GM23338 (cell line): Measurements from ENCODE around the gene GAS6.

Experiments
- CREB1 ChIP-seq: fragments of 250-450 bp; sonication (Bioruptor Pico); IDR thresholded peaks from 2 replicates; pipeline ENCODE4 v1.5.0; 2020; ENCODE audit warnings: low read depth, mild to moderate bottlenecking, moderate library complexity
- CTCF ChIP-seq, 2 experiments: fragments of 200-600 bp in 1 of 2; sonication (generic) in 1 of 2; conservative IDR thresholded peaks; 2 replicates each; pipeline versions ENCODE4 v1.5.1 to v1.6.1; 2016 to 2017; ENCODE audit warnings: antibody characterized with exemption in 2 of 2, low read depth in 2 of 2, mild to moderate bottlenecking in 2 of 2, moderate library complexity in 1 of 2
- EZH2 ChIP-seq: fragments of 200-600 bp; sonication (generic); IDR thresholded peaks from one replicate; pipeline ENCODE4 v1.8.0; 2017; ENCODE audit warnings: antibody characterized with exemption, mild to moderate bottlenecking, low read depth; ENCODE audit not compliant: unreplicated experiment
- EZH2phosphoT487 ChIP-seq: fragments of 200-600 bp; sonication (generic); IDR thresholded peaks from one replicate; pipeline ENCODE4 v1.8.1; 2018; ENCODE audit warnings: antibody characterized with exemption; ENCODE audit not compliant: unreplicated experiment
- JUNB ChIP-seq: IDR thresholded peaks from one replicate; pipeline ENCODE4 v1.6.1; 2016; ENCODE audit warnings: antibody characterized with exemption; ENCODE audit not compliant: unreplicated experiment
- NANOG ChIP-seq: IDR thresholded peaks from 2 replicates; pipeline ENCODE4 v1.6.1; 2016; ENCODE audit warnings: antibody characterized with exemption, borderline replicate concordance
- POLR2AphosphoS5 ChIP-seq: IDR thresholded peaks from 2 replicates; pipeline ENCODE4 v1.6.1; 2016; ENCODE audit warnings: antibody characterized with exemption, low read depth
- REST ChIP-seq: IDR thresholded peaks from one replicate; pipeline ENCODE4 v1.6.1; 2018; ENCODE audit warnings: antibody characterized with exemption; ENCODE audit not compliant: unreplicated experiment
- ZNF331 ChIP-seq: fragments of 250-450 bp; sonication (Bioruptor Pico); IDR thresholded peaks from 2 replicates; pipeline ENCODE4 v1.5.0; 2020; ENCODE audit warnings: low read depth, mild to moderate bottlenecking, moderate library complexity

GRCh38 chr13:113903912-113904311 lies 40.0 kb upstream of the GAS6 start:
- TF ChIP-seq CTCF (conservative IDR thresholded peaks at IDR 0.05; ENCODE audit: low read depth in 2 of 2) = no peak
- TF ChIP-seq JUNB = no peak
- TF ChIP-seq POLR2AphosphoS5 = no peak
- no peak for TF ChIP-seq EZH2phosphoT487
- TF ChIP-seq EZH2 = no peak
- no peak for TF ChIP-seq REST
- TF ChIP-seq ZNF331 (CRISPR knock-in tag) = no peak
- no peak for TF ChIP-seq CREB1 (CRISPR knock-in tag)
- TF ChIP-seq NANOG = no peak
